Cerebellar cortex (tissue), 1 donor: ENCODE data around the gene PHF1.

Experiments used
- DNase-seq: peaks from one replicate; pipeline ENCODE4 v3.0.0-alpha.2; 2015; ENCODE audit warnings: low spot score

PHF1 gene

GRCh38 chr6:33454009-33454946 lies 43.5 kb downstream of the PHF1 start, which contains the start of gene ZBTB9:
TSS of gene ZBTB9 (plus strand) at chr6:33454576. CDS start at chr6:33455101, 525 bp downstream.
- peak; percentile 97 for DNase-seq

GRCh38 chr6:33455051-33455450 lies 44.2 kb downstream of the PHF1 start:
- no peak for DNase-seq

- DNase-seq, result no peak
These were observed 45.3 kb downstream of the PHF1 start for GRCh38 chr6:33456156-33456555.

GRCh38 chr6:33458676-33459075 lies 47.9 kb downstream of the PHF1 start:
- DNase-seq, result no peak

GRCh38 chr6:33459226-33459625 lies 48.4 kb downstream of the PHF1 start:
- no peak for DNase-seq
